Measurements from ENCODE around the gene IBA57. TPM values are rescaled to one million over a fixed set of nuclear protein-coding genes. Genes with fewer than 3 reads are reported as not detected.

Gene IBA57
- total and polyA plus RNA-seq, 2 of the 8 experiments (the other 6 are each of a cell fraction or from before 2014, with no cell fraction given): 2.6 to 5.9 TPM

GRCh38 chr1:228168563-228169270 is 3.1 kb downstream of the IBA57 start:
- no peak overlapping the region for H3K23ac ChIP-seq (ENCODE audit: insufficient read length)
- H3K4me2 ChIP-seq (ENCODE audit: insufficient read depth in 1 of 2, low read depth in 2 of 2, low read length in 2 of 2): no peak overlapping the region
- H3K79me2 ChIP-seq (ENCODE audit: control insufficient read depth in 1 of 2, insufficient read depth in 2 of 2, low read length in 2 of 2): peaks cover 0 to 28% of the 10 kb centered on the region in 2 experiments; a peak in 2 of 4 replicates
- no peak overlapping the region for H3K56ac ChIP-seq (replicated peaks; ENCODE audit: insufficient read length, low read depth, low read length)
- no peak overlapping the region for H3K27ac ChIP-seq (ENCODE audit: low read depth, low read length)
- no peaks in the 10 kb centered on the region for H3K36me3 ChIP-seq (ENCODE audit: control insufficient read depth in 2 of 4, insufficient read depth in 4 of 4, low read length in 3 of 4)
- H2AK5ac ChIP-seq (ENCODE audit: low read depth, low read length): no peak overlapping the region
- H2BK15ac ChIP-seq (ENCODE audit: low read length): no peak overlapping the region
- H3K14ac ChIP-seq (ENCODE audit: insufficient read length): no peak overlapping the region
- H3K79me1 ChIP-seq (ENCODE audit: low read depth, low read length): peaks cover 2% of the 10 kb centered on the region; the same call in 1 of the 2 replicates
- no peak overlapping the region for H2BK20ac ChIP-seq (ENCODE audit: low read length)
- no peak overlapping the region for H2BK120ac ChIP-seq (replicated peaks; ENCODE audit: low read depth, low read length)
- H3K27me3 ChIP-seq (replicated peaks in 1 of 4; ENCODE audit: control insufficient read depth in 3 of 4, extremely low read depth in 1 of 4, insufficient read depth in 3 of 4, low read length in 3 of 4): no peaks in the 10 kb centered on the region
- peaks cover 6% of the 10 kb centered on the region; the same call in 1 of the 2 replicates for H3K23me2 ChIP-seq (ENCODE audit: low read depth, low read length)
- ChIA-PET POLR2A (ENCODE audit: partially characterized antibody) (interaction anchor here (0.7 to 1.0 kb wide), 3 partner anchors 16 to 27 kb away, joined by 3 read pairs; no protein-coding TSS in a partner anchor), CTCF (ENCODE audit: partially characterized antibody) (interaction anchor here (1.0 to 6.2 kb wide), 4 partner anchors 12 to 169 kb away, joined by 3 to 40 read pairs (median 10); no protein-coding TSS in a partner anchor)
- H3K9me3 ChIP-seq (ENCODE audit: insufficient read depth in 2 of 2, low read depth in 1 of 2, low read length in 1 of 2): no peaks in the 10 kb centered on the region
- H4K20me1 ChIP-seq (replicated peaks in 1 of 2; ENCODE audit: control insufficient read depth in 1 of 2, insufficient read depth in 2 of 2, low read length in 2 of 2): peaks cover 7 to 19% of the 10 kb centered on the region in 2 experiments
- no peak overlapping the region for H3K4ac ChIP-seq (replicated peaks; ENCODE audit: insufficient read length, low read depth, low read length)
- no peak overlapping the region for H2BK12ac ChIP-seq (ENCODE audit: low read depth, low read length)
- no peak overlapping the region for H4K8ac ChIP-seq (ENCODE audit: extremely low read depth, insufficient read depth, low read length)
- FAIRE-seq (no peak), DNase-seq (ENCODE audit: low read depth in 1 of 2, low spot score in 2 of 2) (no peak)
- no peak overlapping the region for H3K4me3 ChIP-seq (ENCODE audit: extremely low read depth in 1 of 4, insufficient read depth in 2 of 4, low read depth in 3 of 4, low read length in 4 of 4)
- H3K4me1 ChIP-seq (replicated peaks in 1 of 4; ENCODE audit: control insufficient read depth in 3 of 4, insufficient read depth in 4 of 4, low read length in 3 of 4): peaks cover 0 to 5% (median 2%) of the 10 kb centered on the region in 4 experiments; a peak in 5 of 7 replicates
- no peak overlapping the region for H2BK5ac ChIP-seq (ENCODE audit: low read depth, low read length)
- no peak overlapping the region for H4K91ac ChIP-seq (replicated peaks; ENCODE audit: insufficient read length, low read length)
- H4K5ac ChIP-seq (ENCODE audit: insufficient read length, low read depth, low read length): no peak overlapping the region
- H3K18ac ChIP-seq (ENCODE audit: extremely low read depth, low read length): no peak overlapping the region
- WGBS, 2 experiments (ENCODE audit: extremely low coverage in 1 of 2, insufficient coverage in 1 of 2, insufficient read length in 1 of 2, insufficient replicate concordance in 2 of 2, low coverage in 1 of 2, low lambda C conversion rate in 2 of 2, missing lambda C conversion rate in 1 of 2): 88% methylated on average over 12 of the region's 12 CpGs; no CpG with 5 or more reads in 1 of the 2 experiments
- no peak overlapping the region for H3K9ac ChIP-seq (replicated peaks in 1 of 4; ENCODE audit: extremely low read depth in 1 of 4, low read depth in 3 of 4, low read length in 3 of 4)
- TF ChIP-seq SIRT6 (IDR thresholded peaks at IDR 0.05; ENCODE audit: low read length) (no peak), GTF2F1 (IDR thresholded peaks at IDR 0.05; ENCODE audit: borderline replicate concordance, low read depth, low read length) (no peak), EZH2 (IDR thresholded peaks at IDR 0.05; ENCODE audit: low read depth, low read length, severe bottlenecking) (no peak), SP4 (IDR thresholded peaks at IDR 0.05; ENCODE audit: low read length) (no peak), CREB1 (IDR thresholded peaks at IDR 0.05) (no peak), KDM1A (IDR thresholded peaks at IDR 0.05; ENCODE audit: borderline replicate concordance, low read length) (no peak), CBX5 (IDR thresholded peaks at IDR 0.05; ENCODE audit: low read depth, low read length) (no peak), TAF1 (IDR thresholded peaks at IDR 0.05; ENCODE audit: low read depth, low read length) (no peak), RBBP5 (IDR thresholded peaks at IDR 0.05; ENCODE audit: borderline replicate concordance, low read depth, low read length) (no peak)
- no peak overlapping the region for H2AFZ ChIP-seq (ENCODE audit: low read length)
